PFSK-1 (cell line): ENCODE measurements around the gene LRP2.

ENCODE experiments used
- FOXP2 ChIP-seq: optimal IDR thresholded peaks from 2 replicates; pipeline ENCODE3; 2011; ENCODE audit warnings: borderline replicate concordance, control low read depth, inconsistent platforms; ENCODE audit not compliant: insufficient read depth; ENCODE audit errors: extremely low read length, extremely low read depth
- POLR2AphosphoS5 ChIP-seq: IDR thresholded peaks from 2 replicates; pipeline ENCODE4 v1.6.1; 2012; ENCODE audit warnings: low read depth, mild to moderate bottlenecking, control low read depth, low read length, moderate library complexity
- SIN3A ChIP-seq: IDR thresholded peaks from 2 replicates; pipeline ENCODE4 v1.6.1; 2012; ENCODE audit warnings: mild to moderate bottlenecking, low read length, moderate library complexity, borderline replicate concordance; ENCODE audit not compliant: insufficient read depth
- TAF1 ChIP-seq: IDR thresholded peaks from 2 replicates; pipeline ENCODE4 v1.6.1; 2012; ENCODE audit warnings: low read length, control low read depth, borderline replicate concordance; ENCODE audit not compliant: insufficient read depth
- TF ChIP-seq, protein P1 (sequence below), 2 experiments: IDR thresholded peaks; 2 replicates each; pipeline versions ENCODE4 v1.6.1 to v1.8.0; 2011 to 2012; ENCODE audit warnings: low read depth in 2 of 2, low read length in 2 of 2, control low read depth in 1 of 2, inconsistent platforms in 1 of 2, mild to moderate bottlenecking in 1 of 2, moderate library complexity in 1 of 2; ENCODE audit not compliant: insufficient read depth in 1 of 2

DNA sequence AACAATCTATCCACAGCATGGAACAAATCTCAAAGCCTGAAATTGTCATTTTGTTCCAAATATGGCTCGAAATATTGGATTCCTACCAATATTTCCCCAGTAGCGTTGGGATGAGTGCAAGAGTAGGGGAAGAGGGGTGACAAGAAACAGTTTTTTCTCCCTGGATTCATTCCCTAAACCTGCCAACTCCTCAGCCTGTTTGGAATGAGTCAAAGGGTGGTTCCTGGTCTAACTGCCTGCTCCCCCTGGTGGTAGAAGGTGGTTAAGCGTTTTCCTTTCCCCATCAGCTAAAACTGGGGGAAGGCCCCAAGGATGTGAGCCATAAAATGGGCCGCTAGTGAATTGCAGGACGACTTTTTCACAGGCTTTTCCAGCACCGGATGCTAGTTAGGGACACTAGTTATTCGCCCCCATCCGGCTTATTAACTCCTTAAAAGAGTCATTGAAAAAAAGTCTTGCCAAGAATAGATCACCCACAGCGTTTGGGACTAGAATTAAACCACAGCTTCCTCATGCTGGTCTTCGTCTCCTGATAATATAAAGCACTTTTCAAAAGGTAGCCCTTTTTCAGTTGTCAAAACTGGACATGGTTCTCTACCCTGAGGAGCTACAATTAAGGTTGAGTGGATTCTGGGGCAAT, 220.5 kb downstream of the LRP2 start:
- TF ChIP-seq FOXP2, result no peak
- TF ChIP-seq POLR2AphosphoS5, result no peak
- TF ChIP-seq TAF1, result no peak
- no peak for TF ChIP-seq SIN3A
- TF ChIP-seq, protein P1, sequence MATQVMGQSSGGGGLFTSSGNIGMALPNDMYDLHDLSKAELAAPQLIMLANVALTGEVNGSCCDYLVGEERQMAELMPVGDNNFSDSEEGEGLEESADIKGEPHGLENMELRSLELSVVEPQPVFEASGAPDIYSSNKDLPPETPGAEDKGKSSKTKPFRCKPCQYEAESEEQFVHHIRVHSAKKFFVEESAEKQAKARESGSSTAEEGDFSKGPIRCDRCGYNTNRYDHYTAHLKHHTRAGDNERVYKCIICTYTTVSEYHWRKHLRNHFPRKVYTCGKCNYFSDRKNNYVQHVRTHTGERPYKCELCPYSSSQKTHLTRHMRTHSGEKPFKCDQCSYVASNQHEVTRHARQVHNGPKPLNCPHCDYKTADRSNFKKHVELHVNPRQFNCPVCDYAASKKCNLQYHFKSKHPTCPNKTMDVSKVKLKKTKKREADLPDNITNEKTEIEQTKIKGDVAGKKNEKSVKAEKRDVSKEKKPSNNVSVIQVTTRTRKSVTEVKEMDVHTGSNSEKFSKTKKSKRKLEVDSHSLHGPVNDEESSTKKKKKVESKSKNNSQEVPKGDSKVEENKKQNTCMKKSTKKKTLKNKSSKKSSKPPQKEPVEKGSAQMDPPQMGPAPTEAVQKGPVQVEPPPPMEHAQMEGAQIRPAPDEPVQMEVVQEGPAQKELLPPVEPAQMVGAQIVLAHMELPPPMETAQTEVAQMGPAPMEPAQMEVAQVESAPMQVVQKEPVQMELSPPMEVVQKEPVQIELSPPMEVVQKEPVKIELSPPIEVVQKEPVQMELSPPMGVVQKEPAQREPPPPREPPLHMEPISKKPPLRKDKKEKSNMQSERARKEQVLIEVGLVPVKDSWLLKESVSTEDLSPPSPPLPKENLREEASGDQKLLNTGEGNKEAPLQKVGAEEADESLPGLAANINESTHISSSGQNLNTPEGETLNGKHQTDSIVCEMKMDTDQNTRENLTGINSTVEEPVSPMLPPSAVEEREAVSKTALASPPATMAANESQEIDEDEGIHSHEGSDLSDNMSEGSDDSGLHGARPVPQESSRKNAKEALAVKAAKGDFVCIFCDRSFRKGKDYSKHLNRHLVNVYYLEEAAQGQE (IDR thresholded peaks at IDR 0.05; ENCODE audit: insufficient read depth in 1 of 2, low read depth in 2 of 2, low read length in 2 of 2), result no peak
